HG02623 (cell line): ENCODE data around the gene SEMA3B.

Experiments used
- ATAC-seq: cut with Tn5 transposase; IDR thresholded peaks from one replicate; pipeline ENCODE4 v1.9.1; 2021; ENCODE audit warnings: moderate library complexity; ENCODE audit not compliant: unreplicated experiment

SEMA3B gene

DNA sequence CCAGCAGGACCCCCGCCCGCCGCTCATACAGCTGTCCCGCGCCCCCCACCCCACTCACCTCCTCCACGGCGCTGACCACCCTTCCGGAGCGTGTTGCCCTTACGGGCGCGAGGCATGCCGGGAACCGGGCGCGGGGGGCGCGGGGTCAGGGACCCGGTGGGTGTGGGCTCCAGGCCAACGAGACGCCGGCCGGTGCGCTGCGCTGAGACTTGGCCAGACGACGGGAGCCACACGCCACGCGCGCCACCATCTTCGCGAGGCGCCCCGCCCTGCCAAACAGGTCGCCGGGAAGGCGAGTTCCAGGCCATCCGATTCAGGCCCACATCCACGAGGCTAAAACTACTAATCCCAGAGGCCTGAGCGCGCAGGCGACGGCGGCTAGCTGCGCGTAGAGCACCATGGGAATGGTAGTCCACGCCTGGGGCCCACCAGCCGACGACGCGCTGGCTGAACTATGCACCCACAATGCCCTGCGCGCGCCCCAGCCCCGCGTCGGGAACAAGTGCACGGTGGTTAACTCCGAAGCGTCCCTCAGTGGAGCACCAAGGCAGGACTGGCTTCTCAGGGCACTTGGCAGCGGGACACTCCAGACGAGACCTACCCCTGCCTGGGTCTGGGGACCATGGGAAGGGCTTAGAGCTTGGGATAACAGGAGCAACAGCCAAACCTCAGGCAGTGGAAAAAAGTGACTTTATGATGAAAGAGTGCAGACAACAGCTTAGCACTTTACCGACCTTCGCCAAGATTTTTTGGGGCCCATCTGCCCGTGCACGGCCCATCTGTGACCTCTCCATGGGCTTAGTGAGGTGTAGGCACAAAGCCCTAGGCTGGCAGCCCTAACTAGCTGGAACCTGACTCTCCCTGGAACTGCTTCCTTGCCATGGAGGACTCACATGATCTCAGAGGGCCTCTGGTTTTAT, 23.5 kb downstream of the SEMA3B start, which contains the start of gene IFRD2:
Gene IFRD2, minus strand, starts transcription at position 271 of the 920 bp plus-strand sequence. Its CDS starts 155 bp downstream, at position 116.
- ATAC-seq = peak; percentile 94

DNA sequence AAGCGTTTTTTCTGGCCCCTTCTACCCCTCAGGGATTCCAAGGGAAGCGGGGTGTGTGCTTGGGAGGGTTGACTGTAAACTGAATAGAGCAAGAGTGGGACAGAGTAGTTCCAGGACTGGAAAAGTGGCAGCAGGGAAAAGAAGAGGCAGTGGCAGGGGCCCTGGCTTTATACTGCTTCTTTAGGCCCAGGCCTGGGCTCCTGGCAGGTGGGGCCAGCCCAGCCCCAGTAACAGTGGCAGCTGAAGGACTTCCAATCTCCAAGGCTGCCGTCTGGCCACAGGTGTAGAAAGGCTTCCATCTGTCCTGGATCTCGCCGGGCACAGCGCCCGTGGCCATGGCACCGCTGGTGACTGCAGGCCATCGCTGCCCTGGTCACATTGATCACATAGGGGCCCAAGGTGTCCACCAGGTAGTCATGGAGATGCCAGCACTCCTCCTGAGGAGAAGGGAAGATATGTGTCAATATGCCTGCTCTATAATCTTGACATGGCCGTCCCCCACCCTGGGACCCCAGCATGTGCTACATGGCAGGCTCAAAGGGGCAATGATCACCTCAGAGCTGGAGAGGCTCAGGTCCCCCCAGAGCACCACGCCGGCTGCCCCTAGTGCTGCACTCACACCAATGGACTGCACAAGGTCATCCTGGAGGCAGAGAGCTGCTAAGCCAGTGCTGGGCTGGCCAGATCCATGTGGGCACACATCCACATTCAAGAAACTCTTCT, 24.3 kb downstream of the SEMA3B start:
- no peak for ATAC-seq

DNA sequence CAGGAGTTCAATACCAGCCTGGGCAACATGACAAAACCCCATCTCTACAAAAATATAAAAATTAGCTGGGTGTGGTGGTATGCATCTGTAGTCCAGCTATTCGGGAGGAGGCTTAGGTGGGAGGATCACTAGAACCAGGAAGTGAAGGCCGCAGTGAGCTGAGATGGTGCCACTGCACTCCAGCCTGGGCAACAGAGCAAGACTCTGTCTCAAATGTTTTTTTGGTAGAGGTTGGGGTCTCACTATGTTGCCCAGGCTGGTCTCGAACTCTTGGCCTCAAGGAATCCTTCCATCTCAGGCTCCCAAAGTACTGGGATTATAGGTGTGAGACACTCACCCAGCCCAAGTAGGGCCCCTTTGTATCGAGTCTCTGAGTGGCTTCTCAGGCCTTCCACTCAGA, 25.1 kb downstream of the SEMA3B start:
- ATAC-seq = no peak

DNA sequence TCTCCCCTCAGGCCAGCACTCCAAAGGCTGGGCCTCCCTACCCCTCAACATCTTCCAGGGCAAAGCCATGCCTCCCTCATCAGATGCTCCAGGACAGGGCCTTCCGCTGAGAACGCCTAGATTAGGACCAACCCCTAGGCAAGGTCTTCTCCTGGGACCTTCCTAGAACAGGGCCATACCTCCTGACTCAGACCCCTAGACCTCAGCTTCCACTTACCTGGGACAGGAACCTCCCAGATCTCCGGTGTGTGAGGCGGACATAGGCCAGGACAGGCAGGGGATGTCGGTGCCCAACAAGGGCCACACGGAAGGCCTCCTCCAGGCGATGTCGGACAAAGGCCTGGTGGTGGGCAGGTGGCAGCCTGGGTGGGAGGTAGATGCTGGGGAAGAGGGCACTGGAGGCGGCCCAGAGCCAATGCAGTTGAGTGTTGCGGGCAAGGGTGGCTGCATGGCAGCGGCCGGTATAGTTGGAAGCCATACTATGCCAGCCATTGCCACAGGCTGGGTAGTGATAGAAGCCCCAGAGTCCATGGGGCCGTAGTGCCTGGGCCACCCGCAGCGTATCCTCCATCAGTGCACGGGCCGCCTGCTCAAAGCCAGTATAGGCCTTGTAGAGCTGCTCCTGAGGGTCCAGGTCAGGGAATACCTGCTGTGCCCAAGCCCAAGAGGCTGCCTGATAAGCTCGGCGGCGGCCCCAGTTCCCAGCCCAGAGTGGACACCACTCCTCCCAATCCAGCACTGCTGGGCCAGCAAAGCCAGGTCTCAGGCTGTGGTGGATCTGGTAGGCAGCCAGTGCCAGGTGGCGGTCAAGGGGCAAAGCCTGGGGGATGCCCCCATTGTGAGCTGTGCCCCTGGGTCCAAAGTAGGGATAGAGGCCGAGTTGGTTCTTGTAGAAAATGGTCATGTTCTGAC, 25.8 kb downstream of the SEMA3B start:
- no peak for ATAC-seq

DNA sequence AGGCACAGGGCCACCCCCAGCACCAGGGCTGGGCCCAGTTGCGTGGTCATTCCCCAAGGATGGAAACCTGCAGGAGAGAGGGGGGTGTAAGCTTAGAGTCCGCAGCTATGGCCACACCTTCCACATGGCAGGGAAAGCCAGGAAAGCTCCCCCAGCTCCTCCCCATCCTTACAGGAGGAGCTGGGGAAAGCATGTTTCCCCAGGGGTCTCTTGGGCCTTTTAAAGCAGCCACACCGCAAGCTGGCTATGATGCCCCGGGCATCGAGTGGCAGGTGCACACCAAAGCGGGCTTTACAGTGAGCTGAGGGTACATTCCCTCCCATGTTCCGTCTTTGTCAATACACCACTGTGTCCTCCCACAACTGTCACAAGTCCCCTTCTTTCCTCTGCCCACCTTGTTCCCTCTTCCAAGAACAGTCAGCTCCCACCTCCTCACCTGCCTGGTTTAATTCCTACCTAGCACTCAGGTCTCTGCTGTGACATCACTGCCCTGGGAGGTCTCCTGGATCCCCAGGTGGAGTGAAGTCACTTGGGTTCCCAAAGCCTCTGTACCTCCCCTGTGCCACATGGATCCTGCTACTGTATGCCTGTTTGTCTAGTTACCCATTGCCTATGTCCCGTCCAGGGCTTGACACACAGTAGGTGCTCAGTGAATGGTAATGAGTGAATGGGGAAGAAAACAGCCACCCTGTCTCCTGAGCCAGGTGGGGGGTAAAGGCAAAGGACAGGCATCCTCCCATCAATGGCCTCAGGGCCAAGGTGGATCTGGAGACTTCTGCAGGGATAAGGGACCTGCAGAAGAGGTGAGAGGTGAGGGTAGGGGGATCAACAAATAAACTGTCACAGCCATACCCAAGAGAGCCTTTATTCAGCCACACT, 26.8 kb downstream of the SEMA3B start:
- ATAC-seq = no peak

DNA sequence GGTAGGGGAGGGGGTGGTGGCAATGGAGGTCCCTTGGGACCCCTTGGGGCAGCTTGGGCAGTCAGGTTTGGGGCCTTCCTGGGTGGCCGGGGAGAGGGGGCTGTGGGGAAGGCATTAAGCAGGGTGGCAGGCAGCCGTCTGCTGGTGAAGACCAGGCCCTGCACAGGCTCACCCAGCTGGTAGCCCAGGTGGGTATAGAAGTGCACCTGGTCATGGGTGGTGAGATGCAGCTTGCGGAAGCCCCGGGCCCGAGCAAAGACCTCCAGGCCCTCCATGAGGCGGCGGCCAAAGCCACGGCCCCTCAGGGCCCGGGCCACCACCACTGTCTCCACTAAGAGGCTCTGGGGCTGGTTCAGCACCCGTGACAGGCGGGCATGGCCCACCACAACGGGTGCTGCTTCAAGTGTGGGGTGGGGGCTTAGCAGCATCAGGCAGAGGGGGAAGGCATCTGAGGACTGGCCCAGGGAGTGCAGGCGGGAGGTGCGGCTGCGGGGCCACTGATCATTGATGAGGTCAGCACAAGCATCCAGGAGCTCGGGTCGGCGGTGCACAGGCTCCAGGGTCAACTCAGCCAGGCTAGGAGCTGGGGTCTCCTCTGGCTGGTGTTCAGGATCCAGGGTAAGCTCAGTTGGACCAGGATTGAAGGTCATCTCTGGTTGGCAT, 27.9 kb downstream of the SEMA3B start:
- ATAC-seq = no peak

DNA sequence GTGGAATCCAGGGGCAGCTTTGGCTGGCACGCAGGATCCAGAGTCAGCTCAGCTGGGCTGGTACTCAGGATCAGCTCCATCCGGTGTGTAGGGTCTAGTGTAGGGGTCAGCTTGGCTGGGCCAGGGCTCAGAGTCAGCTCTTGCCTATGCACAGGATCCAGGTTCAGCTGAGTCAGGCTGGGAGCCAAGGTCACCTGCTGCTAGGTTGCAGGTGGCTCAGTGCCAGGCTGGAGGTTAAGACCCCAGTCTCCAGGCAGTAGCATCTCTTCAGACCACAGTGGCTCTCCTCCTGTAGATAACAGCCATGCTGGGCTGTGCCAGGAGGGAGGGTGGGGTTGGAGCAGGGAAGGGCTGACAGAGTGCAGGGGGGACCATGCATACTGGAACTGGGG, 28.4 kb downstream of the SEMA3B start:
- ATAC-seq = no peak

DNA sequence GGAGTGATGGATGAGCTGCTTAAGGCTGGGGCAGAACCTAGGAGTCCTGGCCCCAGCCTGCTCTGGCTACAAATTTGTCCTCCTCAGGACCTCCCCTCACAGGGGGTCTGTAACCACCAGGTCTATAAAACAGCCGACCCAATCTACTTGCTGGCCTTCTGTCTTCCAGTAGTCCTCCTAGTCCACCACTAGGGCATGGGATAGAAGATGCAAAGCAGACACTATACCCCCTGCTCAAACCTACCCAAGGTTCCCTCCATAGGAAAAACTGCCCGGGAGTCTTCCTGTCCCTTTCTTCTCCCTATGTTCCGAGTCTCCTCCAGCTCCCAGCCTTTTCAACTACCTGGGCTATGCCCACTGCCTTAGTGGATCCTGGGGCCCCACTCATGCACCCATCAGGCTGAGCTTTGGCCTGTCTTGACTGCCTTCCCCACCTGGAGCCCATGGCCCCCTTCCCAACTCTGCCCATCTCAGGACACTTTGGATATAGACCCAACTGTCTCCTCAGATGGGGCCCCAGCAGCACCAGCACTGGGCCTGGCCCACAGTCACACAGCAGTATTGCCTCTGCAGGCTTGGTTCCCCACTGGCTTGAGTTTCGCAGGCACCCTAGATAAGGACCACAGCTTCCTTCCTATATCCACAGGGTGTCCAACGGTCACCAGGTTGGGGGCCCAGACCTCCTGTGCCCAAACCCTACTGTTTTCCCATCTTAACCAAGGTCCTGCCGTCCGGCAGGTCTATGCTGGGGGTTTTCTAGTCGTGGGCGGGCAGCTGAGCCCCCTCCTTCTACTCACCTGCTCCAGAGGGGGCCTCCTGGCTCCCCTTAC, 29.2 kb downstream of the SEMA3B start:
- ATAC-seq = no peak

DNA sequence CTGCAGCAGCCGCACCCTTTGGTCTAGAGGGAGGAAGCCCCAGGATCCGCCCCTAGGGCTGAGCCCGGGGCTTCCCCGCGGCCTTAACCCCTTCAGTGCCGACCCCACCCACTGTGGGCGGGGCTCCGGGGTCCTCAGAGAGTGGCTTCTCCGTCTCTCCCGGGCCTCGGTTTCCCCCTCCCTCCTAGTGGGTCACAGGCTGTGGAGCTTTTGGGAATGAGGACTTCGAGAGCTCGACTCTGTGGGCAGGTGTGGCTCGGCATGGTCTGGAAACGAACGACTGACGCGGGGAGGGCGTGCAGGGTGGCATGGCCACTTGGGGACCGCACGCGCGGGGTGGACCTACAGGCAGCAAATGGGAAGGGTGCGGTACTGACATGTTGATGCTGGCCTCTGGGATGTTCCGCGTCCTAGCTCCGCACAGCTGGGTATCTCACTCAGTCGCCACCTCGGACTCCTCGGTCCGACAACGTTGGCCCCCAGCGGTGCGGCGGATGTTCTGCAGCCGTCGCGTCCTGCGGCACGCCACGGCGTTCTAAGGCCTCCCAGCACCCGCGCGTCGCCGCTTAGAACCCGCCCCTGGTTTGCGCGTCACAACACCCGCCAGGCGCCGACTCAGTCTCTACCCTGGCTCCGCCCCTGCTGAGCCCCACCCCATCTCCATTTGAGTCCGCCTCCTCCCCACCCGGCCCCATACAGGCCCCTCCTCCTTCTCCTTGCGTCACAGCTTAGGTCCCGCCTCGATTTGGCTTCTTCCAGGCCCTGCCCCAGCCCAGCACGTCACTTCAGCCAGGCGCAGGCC, 30.1 kb downstream of the SEMA3B start, which contains the start of the genes HYAL3 and NAA80:
Gene HYAL3, minus strand, starts transcription at position 570 of the 802 bp plus-strand sequence. CDS start 3,803 bp downstream, outside the sequence.
Gene NAA80, minus strand, starts transcription at position 570 of the 802 bp plus-strand sequence. CDS start 1,942 bp downstream, outside the sequence.
- peak; percentile 80 for ATAC-seq

DNA sequence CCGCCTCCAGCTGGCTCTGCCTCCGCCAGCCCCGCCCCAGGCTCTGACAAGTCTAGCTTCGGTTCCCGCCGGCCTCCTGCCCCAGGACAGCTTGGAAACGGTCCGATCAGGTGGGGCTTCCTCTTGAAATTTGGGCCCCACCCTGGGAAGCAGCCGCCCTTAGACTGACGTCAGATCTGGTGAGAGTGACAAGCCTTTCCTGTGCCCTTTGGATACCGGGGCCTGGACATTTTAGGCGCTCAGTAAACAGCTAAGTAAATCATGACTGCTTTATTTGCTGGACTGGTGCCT, 30.6 kb downstream of the SEMA3B start:
- ATAC-seq = no peak

DNA sequence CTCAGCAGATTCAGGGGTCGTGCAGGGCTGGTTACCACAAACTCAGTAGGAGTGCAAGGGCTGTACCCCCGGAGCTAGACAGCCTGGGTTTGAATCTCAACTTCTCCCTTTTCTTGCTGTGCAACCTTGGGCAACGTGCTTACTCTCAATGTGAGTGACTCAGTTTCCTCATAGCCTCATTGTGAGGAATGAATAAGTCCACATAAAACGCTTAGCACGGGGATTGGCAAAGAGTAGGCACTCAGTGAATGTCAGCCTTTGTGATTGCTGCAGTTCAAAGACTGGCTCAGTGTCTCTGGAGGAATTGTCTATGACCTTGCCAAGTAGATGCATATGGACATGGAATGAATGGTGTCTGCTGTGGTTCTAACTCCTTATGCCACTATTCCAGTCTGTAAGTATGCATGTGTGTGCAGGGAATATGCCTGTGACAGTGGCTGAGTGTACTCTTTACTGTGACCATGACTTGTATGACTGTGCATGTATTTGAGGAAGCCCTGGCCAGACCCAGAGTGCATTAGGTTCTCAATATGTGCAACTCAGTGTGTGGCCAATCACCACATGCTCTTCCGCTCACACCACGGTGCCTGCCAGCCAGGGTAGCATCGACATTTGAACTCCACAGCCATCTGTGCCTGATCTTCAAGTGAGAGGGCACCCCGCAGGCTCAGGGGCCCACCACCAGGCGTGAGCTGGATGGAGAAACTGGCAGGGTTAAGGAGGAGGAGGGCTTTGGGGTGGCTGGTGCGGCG, 31.2 kb downstream of the SEMA3B start:
- ATAC-seq = no peak

DNA sequence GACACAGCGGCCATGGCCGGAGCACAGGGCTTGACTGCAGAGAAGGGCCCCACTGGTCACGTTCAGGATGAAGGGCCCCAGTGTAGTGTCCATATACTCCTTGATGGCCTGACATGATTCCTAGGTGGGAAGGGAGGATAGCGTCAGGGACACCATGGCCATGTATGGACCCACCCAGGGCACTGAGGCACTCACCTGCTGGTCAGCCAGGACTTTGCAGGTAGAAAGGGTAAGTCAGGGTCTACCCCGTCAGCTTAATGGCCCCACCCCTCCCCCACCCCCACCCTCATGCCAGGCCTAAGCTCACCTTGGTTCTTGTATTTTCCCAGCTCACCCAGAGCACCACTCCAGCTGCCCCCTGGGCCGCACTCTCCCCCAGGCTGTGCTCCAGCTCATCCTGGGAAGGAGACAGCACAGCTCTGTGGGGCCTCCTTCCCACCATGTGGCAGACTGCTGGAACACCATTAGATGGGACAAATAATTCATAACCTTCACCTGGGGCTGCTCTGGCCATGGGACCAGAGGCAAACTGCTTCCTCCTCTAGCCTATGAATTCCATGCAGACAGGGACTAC, 31.8 kb downstream of the SEMA3B start:
- ATAC-seq = no peak

DNA sequence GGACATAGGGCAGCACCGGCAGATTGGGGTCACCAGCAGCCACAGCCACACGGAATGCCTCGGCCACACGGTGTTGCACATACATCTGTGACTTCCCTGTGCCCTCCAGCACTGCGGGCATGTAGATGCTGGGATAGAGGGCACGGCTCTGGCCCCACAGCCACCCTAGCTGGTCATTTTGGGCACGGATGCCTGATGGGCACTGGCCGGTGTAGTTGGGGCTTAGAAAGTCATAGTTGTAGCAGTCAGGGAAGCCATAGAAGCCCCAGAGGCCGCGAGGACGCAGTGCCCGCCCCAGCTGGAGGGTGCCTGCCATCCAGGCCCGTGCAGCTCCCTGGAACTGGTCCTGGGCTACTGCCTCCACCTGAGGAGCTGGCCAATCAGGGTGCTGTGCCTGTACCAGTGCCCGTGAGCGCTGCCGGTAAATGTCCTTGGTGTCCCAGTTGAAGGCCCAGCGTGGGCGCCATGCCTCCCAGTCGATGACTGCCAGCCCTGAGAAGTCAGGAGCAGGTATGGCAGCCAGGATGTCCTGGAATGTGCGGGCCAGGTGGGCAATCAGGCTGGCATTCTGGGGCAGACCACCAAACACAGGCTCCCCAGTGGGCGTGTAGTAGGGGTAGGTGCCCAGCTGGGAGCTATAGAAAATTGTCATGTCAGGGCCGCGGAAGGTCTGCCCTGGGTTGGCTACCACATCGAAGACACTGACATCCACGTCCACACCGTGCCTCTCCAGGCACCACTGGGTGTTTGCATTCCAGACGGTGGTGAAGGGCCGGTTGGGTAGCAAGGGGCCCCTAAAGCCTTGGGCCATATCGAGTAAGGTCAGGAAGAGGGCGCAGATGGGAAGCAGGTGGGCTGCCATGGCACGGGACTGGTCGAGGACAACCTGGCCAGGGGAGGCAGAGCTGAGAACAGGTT, 33.4 kb downstream of the SEMA3B start:
- no peak for ATAC-seq

DNA sequence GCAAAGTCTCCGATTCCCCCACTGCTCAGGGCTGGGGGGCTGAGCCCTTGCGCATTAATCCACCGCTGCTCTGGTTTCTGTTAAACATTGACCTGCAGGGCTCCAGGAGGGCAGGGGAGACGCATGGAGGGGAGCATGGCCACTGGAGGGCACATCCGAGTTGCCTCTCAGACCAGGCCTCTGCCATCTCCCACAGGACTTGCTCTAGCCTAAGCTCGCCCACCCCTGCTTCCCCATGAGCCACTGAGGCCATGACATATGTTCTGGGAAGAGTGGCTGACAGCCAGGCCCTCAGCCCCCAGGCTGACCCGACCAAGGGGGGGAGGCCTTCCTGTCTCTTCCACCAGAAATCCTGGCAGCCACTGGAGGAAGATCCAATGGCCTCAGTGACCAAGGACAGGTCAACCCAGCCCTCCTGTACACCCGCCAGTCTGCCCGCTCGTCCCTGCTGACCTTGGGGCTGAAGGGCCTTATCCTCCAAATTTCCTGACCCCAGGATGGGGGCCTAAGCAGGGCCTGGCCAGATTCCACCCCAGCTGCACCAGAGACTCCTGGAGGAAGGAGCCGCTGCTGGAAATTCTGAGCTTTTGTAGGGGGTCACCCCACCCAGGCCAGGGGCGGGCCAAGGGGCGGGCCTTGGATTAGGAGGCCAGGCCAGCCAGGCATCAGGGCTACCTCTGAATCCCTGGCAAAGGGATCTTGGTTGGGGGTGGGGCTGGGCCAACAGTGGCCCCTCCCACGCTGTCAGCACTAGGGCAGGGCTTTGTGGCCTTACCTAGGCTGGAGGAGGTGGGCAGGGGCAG, 34.3 kb downstream of the SEMA3B start, which contains the start of gene HYAL1:
Gene HYAL1, minus strand, starts transcription at position 562 of the 803 bp plus-strand sequence. CDS start 618 bp downstream, outside the sequence.
- ATAC-seq = no peak

DNA sequence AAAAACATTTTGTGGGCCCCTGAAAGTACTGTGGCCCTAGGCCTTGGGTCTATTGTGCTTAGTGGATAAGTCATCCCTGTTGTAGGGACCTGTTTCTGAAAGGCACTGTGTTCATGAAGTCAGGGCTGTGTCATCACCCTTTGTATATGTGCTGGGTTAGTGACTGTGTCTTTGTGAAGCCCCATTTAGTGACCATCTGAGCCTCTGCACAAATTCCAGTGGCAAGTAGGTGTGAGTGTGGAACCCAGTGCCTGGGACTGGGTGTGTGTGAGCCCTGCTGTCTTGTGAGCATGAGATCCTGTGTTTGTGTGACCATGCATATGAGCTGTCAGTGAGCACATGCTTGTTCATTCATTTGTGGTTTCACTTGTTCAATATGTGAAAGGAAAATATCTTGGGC, 35.7 kb downstream of the SEMA3B start:
- ATAC-seq = no peak
